Left colon (tissue), 2 donors: Measurements from ENCODE around the gene NFE2L3. TPM values are rescaled to one million over a fixed set of nuclear protein-coding genes. Genes with fewer than 3 reads are reported as not detected.
"Not testable (repeated sequence)": the region's sequence is repeated elsewhere in the genome, so short reads cannot be mapped to it uniquely, and the experiment has no call there.

ENCODE experiments used
- ATAC-seq: fragments of 200-7000 bp; cut with Tn5 transposase; one replicate; pipeline ENCODE4 v1.9.1; 2020; ENCODE audit warnings: mild to moderate bottlenecking, moderate library complexity
- DNase-seq, 2 donors: peaks; one replicate each; pipeline ENCODE4 v3.0.0-alpha.2; 2020
- intact Hi-C, 2 donors: fragments of 100-400 bp; cut with DNase I in 1 of 2; cut with micrococcal nuclease in 1 of 2; formaldehyde crosslinking; loops; one replicate each; pipeline versions ENCODE4 v1.11.2 to v1.14.0; 2022; cut with DNase I, micrococcal nuclease
- long read RNA-seq: library from polyadenylated mRNA; unstranded; transcript quantifications from one replicate; pipeline ENCODE4 v2.0.0, GENCODE V29; 2021
- total RNA-seq, 2 donors: library from RNA; stranded (reverse); fragmentation: NEBNext Ultra II Directional; extraction: Animal tissue kit (Norgen Biotek cat#: 25700); gene quantifications; one replicate each; pipeline ENCODE4 v1.2.1, GENCODE V29; 2021
- donor health status: DM: no; HTN: no; CAD: no.
- donor health status: DM: yes; HTN: yes; CAD: no.

The NFE2L3 gene, protein sequence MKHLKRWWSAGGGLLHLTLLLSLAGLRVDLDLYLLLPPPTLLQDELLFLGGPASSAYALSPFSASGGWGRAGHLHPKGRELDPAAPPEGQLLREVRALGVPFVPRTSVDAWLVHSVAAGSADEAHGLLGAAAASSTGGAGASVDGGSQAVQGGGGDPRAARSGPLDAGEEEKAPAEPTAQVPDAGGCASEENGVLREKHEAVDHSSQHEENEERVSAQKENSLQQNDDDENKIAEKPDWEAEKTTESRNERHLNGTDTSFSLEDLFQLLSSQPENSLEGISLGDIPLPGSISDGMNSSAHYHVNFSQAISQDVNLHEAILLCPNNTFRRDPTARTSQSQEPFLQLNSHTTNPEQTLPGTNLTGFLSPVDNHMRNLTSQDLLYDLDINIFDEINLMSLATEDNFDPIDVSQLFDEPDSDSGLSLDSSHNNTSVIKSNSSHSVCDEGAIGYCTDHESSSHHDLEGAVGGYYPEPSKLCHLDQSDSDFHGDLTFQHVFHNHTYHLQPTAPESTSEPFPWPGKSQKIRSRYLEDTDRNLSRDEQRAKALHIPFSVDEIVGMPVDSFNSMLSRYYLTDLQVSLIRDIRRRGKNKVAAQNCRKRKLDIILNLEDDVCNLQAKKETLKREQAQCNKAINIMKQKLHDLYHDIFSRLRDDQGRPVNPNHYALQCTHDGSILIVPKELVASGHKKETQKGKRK
- total RNA-seq: 10 to 100 TPM in 1 of 2 donors, 1 to 10 TPM in 1; 8.8 to 13.4 TPM
- long read RNA-seq, transcript NFE2L3-201 (4 exons, 3,686 nt): major isoform, 82 of 85 reads
- long read RNA-seq, partial matches to known transcripts: 2 of 85 reads
- long read RNA-seq, other reads (novel, unspliced or antisense): 1 of 85 reads

DNA sequence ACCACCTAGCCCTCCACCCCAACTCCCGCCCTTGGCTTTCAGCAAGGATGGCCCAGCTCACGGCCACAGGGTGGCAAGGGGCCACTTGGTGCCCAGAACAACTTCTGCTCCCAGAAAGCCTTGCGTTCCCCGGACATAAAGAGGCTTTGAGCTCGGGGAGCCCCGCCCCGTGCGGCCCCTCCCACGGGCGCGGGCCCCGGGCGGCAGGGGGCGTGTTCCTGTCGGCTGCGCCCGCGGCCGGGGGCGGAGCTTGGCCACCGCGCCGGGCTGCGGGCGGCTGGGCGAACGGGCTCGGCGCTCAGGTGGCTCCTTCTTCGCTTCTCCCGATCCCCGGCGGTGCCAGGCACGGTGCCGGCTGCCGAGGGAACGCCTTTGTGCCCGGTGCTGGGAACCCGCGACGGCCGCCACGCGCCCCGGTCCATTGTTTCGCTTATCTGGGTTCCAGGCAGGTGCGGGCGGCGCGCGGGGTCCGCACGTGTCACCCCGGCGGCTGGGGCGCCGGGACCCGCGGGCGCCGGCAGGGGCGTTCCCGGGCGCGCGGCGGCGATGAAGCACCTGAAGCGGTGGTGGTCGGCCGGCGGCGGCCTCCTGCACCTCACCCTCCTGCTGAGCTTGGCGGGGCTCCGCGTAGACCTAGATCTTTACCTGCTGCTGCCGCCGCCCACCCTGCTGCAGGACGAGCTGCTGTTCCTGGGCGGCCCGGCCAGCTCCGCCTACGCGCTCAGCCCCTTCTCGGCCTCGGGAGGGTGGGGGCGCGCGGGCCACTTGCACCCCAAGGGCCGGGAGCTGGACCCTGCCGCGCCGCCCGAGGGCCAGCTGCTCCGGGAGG, at the start of gene NFE2L3:
Gene NFE2L3, plus strand, starts transcription at position 246 of the 829 bp plus-strand sequence. Its CDS starts 301 bp downstream, at position 547.
- DNase-seq (peak; percentile 87 to 91), ATAC-seq (peak; percentile 85)
- intact Hi-C loops: no loop called here

DNA sequence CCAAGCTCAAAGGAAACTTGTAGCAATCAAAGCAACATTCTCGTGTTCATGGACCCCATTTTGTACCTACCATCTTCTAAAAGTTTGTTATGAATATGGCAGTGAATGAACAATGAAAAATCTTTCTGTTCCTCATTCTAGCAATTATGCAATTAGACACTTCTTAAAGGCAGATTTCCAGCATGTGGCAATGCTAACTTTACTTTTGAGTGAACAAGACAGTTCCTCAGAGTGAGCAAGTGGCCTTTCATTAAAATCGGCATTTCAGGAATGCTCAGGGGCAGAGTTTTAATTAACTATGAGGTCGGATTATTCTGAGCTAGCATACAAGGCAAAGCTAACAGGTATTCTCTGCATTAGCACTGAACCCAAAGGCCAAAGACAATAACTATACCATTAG, 48.4 kb upstream of the NFE2L3 start:
- intact Hi-C loops: no loop called here
- DNase-seq: no peak
- ATAC-seq: no peak

DNA sequence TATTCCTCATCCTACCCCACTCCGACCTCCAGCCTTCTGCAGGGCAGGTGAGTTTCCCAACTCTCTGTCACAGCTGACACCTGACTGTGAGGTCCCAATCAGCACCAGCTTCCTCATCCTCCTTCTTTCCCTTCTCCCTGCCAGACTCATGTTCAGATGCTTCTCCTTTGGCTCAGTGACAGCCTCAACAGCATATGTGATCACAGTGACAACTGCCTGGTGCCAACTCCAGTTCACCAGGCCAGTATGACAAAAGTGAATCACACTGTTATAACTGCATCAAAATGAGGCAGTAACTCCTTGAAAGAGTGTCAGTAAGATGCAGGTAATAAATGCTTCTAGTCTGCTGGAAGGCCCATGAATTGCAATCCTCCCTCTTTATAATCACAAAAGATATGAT, 46.8 kb upstream of the NFE2L3 start:
- no peak for DNase-seq
- intact Hi-C loops: no loop called here
- no peak for ATAC-seq

DNA sequence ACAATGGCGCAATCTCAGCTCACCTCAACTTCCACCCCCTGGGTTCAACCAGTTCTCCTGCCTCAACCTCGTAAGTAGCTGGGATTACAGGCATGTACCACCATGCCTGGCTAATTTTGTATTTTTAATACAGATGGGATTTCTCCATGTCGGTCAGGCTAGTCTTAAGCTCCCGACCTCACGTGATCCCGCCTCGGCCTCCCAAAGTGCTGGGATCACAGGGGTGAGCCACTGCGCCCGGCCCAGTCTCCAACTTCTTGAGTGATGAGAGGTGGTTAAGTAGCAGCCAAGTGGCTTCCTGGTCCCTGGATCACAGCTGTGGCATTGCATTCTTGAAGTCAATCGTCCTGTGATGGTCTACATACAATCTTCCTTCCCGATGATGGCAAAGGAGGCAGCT, 46.1 kb upstream of the NFE2L3 start:
- intact Hi-C loops: no loop called here
- ATAC-seq: no peak

DNA sequence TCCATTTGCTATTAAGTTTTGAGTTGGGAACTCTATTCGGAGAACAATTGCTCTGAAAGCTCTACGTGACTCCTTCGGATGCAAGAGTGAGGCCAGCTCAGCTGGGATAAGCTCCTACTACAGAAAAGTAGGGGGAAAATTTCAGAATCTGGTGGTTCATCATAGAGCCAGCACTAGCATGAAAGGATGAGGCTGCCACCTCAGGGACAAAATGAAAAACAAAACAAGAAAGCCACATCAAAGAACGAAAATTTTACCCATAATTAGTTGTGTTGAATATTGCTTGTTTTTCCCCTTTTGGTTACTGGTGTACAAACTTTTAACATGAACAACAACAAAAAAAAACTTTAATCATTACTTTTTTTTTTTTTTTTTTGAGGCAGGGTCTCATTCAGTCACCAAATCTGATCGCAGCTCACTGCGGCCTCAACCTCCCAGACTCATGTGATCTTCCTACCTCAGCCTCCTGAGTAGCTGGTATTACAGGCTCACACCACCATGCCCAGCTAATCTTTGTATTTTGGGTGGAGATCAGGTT, 39.7 kb upstream of the NFE2L3 start:
- intact Hi-C loops: no loop called here
- DNase-seq: no peak
- no peak for ATAC-seq

More for the DNA sequence above, 46.1 kb upstream of the NFE2L3 start:
- DNase-seq: no peak

DNA sequence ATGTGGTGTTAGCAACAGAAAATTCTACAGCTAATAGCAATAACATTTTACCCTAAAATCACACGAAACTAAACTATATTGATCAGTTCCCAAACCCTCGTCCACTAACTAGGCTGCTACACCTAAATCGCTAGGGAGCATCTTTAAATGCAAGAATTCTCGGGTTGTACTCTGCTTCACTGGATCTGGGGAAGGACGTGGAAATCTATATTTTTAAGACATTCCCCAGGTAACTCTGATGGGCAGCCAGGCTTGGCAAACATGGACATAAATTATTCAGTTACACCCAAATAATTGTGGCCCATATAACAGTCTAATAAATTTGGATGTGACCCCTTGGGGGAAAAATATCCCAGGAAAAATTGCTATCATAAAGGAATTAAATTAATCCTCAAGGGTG, 36.3 kb upstream of the NFE2L3 start:
- intact Hi-C loops: no loop called here
- ATAC-seq: no peak

DNA sequence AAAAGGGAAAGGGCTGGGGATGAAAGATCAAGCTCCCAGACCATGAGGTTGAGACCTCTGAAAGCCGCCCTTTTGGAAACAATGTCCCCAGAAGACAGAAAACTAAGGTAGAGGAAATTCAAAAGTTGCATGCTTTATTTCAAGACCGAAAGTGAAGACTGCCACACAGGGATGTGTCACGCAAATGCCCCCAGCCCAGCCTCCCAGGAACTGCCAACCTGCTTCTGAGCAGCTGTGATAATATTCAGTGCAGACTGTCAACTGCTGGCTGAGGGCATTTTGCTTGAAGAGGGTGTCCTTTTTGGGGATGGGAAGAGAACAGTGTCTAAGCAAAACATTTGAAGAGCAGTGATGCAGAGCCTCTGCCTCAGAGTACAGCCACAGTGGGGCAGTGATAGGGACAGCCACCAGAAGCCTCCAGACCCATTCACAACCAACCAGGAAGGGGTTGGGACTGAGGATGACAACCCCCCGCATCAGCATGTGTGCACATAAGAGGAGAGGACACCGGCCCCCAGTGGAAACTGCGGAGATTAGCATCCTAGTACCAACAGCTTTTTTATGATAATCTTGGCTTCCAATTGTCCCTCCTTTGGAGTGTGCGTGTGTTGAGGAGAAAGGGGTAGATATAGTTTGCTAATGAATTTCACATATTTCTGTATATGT, 34.7 kb upstream of the NFE2L3 start:
- DNase-seq (no peak), ATAC-seq (no peak)
- intact Hi-C loops: no loop called here

More for the DNA sequence above, 36.3 kb upstream of the NFE2L3 start:
- DNase-seq: no peak

DNA sequence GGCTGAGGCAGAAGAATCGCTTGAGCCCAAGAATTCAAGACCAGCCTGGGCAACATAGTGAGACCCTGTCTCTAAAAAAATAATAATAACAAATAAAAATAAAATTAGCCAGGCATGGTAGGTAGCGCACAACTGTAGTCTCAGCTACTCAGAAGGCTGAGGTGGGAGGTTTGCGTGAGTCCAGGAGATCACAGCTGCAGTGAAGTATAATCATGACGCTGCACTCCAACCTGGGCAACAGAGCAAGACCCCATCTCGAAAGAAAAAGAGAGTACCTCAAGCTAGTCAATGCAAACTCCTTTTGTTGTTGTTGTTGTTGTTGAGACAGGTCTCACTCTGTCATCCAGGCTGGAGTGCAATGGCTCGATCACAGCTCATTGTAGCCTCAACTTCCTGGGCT, 34.0 kb upstream of the NFE2L3 start:
- no peak for DNase-seq
- intact Hi-C loops: no loop called here
- no peak for ATAC-seq

DNA sequence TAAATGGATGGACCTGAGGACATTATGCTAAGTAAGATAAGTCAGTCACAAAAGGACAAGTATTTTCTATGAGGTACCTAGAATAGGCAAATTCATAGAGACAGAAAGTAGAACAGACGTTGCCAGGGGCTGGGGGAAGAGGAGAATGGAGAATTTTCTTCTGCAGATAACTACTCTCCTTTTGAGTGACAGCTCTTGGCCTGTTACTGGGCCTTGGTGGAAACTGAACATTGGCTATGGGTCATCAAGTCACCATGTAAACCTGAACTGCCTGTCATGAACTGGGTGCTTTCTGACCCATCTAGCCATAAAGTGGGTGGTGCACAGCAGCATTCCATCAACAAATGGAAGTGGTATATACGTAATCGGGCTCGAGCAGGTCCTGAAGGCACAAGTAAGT, 29.3 kb upstream of the NFE2L3 start:
- intact Hi-C loops: no loop called here
- ATAC-seq (no peak), DNase-seq (no peak)

DNA sequence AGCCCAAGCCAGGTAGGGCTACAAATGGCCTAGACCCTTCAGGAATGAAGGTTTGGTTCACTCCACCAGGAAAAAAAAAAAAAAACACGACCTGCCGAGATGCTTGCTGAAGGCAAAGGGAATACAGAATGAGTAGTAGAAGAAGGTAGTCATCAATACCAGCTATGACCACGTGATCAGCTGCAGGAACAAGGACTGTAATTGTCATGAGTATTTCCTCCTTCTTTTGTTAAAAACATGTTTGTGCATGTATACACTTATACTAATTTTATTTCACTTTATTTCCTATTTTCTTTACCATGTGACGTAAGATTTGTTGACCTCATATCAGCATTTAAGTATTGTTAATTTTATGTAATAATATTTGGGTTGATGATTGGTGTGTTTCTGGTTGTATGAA, 27.2 kb upstream of the NFE2L3 start:
- intact Hi-C loops, DNase-seq, ATAC-seq: not testable (repeated sequence)

DNA sequence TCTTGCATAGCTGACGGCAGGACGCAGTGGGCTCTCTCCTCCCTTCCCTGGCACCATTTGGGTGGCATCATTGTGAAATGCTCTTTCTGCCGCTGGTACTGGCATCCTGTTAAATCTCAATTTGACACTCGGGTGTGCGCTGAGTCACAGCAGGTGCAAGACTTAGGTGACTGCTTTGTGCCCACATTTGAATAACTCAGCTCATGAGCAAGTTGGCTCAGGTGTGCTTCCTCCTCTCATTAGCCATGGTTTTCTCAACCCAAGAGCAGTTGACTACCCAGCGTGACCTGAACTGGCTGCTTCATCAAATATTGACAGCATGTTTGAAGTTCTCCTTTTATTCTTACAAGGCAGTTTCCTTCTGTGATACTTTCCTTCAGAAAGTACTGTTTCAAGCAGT, 24.6 kb upstream of the NFE2L3 start:
- intact Hi-C loops: no loop called here
- DNase-seq (no peak), ATAC-seq (no peak)

DNA sequence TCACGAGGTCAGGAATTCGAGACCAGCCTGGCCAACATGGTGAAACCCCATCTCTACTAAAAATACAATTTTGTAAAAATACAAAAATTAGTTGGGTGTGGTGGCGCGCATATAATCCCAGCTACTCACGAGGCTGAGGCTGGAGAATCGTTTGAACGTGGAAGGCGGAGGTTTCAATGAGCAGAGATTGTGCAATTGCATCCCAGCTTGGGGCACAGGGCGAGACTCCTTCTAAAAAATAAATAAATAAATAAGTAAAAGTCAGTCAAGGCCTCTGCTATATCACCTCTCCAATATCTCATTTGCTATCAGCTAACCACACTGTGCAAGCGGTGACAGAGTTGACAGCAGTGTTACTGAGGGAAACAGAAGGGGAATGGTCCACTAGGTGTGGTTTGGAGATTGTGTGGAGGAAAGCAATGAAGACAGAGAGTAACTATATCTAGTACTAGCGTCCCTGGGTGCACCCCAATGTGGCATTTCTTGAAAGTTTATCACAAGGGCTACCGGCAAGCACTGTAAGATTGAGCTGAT, 20.9 kb upstream of the NFE2L3 start:
- intact Hi-C loops: no loop called here
- ATAC-seq (no peak), DNase-seq (no peak)

DNA sequence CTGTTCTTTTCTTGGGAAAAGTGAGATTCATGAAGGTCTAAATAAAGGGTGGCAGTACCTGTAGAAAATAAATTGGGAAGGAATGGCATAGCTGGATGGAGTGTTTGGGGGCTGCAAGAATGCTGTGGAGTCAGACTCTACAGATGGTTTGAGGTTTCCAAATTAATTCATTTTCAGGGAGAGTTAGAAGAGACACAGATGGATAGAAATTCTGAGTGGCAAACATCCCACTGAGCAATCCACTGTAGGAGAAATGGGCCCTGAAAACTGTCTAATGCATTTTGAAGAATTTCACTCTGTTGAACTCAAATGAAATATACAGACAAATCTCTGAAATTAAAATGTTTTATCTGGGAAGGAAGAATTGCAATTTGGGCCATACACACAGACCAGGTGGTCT, 16.9 kb upstream of the NFE2L3 start:
- DNase-seq (no peak), ATAC-seq (no peak)
- intact Hi-C loops: no loop called here

DNA sequence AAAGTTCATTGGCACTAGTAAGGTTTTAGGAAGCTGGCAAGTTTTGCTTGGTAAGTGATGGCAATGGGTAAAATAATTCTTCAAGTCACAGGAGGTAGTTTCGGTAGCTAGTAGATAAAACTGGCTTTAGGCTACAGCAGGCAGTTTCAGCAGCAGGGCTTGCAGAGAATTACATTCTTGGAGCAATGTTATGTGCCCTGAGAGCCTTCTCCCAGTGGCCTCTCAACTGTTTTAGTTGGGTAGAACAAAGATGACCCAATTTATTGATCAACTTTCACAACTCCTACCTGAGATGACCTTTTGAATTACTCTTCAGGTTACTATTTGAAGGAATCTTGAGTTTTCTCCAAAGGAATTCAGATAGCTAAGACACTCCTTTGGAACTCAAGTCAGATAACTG, 16.4 kb upstream of the NFE2L3 start:
- intact Hi-C loops: no loop called here
- no peak for DNase-seq
- ATAC-seq: no peak

DNA sequence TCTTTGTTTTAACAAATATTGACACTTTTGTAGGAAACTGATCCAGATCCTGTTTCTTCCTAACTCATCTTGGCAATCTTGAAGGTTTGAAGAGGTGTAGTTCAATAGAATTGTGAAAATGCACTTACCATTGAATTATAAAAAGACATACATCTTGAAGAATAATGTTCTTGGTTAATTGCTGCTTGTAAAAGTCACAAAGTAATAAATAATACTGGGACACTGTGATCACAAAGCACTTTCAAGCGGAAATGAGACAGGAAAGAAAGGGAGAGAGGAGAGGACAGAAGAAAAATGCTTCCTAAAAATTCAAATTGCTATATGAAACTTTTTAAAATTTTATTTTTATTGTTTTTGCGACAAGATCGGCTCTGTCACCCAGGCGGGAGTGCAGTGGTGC, 15.2 kb upstream of the NFE2L3 start:
- no peak for DNase-seq
- no peak for ATAC-seq
- intact Hi-C loops: no loop called here

DNA sequence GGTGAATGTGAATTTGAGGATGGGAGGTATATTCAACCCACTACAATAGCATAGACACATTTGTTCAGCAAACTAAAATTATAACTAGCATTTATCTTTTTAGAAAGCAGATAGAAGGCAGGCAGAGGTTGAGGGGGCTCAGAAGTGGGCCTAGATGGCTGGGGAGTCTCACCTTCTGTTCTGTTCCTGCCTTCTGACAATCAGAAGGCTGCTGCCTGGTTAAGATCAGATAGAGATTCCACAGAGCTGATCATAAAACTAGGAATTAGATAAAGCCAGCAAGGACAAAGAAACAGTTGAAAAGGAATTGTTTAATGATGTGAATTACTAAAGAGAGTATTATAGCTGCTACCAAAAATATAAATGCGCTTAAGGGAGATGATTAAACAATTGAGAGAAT, 11.6 kb upstream of the NFE2L3 start:
- no peak for ATAC-seq
- DNase-seq: no peak
- intact Hi-C loops: no loop called here

DNA sequence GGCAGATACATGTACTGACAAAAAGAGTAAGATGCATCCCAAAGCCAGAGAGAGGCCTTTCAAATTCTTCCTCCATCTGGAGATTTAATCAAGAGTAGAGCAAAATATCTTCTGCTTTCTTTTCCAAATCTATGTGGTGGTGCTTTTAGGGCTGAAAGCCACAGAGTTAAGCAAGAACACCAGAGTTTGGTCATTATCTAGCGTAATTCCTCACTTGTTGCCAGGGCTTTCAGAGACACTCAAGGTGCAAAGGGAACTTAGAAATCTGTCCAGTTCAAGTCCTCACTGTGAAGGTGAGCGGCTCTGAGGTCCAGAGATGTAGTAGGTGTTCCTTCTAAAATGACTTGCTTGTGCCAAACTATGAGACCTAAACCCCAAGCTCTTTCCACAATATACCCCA, 10.9 kb upstream of the NFE2L3 start:
- ATAC-seq: no peak
- intact Hi-C loops: no loop called here
- no peak for DNase-seq

DNA sequence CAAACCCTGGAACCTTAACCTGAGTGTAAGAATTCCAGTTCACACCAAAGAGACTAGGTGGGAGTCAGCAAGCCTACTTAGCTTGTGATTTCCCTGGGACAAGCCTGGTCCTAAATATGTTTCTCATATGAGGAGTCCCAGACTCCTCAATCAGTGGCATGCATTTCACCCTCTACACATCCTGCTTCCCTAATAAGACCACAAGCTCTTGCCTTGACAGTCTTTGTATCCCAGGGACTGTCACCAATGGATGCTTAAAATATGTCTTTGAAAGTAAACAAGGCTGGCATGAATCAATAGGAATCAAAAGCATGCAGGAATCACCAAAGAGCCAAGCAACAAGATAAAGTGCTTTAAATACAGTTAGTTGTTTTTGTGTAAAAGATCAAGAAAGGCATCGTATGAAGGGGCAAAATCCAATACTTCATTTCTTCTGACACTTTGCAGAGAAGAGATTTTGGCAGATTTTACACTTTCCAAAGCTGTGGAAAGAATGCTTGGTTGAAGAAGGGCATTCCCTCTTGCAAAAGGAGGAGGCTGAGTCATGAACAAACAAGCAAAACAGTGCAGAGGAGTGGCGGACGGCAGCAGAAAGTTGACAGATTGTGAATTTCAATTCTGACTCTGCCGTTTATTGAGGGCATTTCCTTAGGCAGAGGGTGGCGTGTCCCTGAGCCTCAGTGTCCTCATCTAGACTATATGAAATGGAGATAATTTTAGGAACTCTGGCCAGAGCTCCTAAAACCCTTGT, 8.5 kb upstream of the NFE2L3 start:
- DNase-seq (no peak), ATAC-seq (no peak)
- intact Hi-C loops: no loop called here
